HG03159 (cell line): ENCODE data around the gene PTTG1IP.
"Not testable (repeated sequence)": the region's sequence is repeated elsewhere in the genome, so short reads cannot be mapped to it uniquely, and the experiment has no call there.

ENCODE experiments used
- ATAC-seq: cut with Tn5 transposase; IDR thresholded peaks from one replicate; pipeline ENCODE4 v1.9.1; 2021; ENCODE audit warnings: mild to moderate bottlenecking, moderate library complexity; ENCODE audit not compliant: unreplicated experiment

Gene PTTG1IP, protein sequence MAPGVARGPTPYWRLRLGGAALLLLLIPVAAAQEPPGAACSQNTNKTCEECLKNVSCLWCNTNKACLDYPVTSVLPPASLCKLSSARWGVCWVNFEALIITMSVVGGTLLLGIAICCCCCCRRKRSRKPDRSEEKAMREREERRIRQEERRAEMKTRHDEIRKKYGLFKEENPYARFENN

DNA sequence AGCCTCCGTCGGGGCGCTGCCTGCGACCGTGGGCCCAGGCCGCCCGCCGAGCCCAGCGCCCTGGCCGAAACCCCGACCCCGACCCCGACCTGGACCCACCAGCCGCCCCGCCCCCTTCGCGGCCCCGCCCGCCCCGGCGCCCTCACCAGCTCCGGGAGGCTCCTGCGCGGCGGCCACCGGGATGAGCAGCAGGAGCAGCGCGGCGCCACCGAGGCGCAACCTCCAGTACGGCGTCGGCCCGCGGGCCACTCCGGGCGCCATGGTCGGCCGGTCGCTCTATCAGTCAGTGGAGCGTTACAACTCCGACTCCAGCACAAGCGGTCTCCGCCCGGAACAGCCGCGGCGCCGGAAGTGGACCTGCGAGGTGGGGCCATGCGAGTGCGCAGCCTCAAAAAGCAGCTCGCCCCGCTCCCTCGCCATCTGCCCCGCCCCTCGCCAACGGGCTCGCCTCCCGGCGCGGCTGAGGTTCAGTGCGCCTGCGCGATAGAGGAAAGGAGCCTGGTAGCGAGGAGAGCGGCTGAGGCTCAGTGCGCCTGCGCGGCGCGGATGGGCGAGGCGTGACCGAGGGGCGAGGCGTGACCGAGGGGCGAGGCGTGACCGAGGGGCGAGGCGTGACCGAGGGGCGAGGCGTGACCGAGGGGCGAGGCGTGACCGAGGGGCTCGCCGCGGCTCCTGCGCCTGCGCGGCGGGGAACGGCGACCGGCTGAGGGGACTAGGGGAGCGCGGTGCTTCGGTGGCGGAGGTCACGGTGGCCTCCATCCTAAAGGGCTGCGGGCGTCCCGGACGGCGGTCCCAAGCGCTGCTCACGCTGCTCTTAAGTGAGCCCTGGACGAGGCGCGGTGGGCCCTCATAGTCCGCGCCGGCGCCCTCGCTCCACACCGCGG, at the start of gene PTTG1IP:
Gene PTTG1IP (minus strand): TSS at position 335 of the 884 bp plus-strand sequence. CDS start 74 bp downstream, at position 261.
- peak; percentile 73 for ATAC-seq

DNA sequence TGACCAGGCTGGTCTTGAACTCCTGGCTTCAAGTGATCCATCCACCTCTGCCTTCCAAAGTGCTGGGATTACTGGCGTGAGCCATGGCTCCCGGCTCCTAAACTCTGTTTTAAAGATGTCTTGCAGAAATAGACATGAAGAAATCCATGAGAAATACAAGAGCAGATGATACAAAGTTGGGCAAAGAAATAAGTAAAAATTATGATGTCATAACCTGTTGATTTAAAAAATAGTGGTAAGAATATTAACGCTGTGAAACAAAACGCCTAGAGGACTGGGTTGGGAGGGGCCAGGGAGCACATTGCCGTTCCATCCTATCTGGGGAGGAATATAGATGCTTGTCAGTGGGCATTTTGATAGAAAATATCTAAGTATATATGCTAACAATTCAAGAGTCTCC, 48.4 kb upstream of the PTTG1IP start:
- ATAC-seq, result no peak

DNA sequence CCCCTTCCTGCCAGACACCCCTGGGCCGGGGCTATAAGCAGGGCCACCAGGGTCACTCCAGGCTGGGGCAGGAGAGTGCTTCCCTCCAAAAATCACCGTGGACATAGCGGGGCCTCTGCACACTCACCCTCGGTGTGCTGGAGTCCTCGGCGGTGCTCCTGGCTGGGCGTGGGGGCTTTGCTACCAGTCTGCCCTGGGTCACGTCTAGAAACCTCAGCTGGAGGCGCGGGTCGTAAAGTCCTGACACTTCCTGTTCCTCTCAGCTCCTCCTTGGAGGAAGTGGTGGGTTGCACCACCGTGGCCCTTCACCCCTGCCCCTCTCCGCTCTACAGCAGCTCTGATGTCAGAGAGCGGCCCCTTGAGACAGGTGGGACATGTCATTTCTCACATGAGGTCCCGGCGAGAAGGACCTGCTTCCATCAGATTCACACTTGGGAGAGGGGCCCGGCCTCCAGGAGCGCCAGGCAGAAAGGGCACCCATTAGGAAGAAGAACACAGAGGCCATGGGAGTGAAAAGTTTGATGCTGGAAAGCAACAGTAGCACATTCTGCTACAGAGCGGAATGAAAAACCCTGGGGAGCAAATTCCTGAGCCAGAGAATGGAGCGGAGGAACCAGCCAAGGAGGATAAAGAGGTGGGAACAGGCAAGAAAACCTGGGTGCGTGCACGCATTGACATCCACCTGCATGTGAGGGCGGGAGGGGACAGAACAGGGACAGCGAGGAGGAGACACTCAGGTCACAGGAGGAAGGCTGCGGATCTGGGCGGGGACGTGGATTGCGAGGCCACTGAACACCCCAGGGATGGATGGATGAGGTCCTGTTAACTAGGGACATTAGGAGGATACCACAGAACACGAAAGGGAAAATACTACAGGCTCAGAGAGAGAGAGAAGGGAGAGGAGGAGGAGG, 47.5 kb upstream of the PTTG1IP start, which contains the start of gene ITGB2:
Gene ITGB2 (minus strand): TSS at position 206 of the 911 bp plus-strand sequence. CDS start 10,117 bp downstream, outside the sequence.
- peak; percentile 75 for ATAC-seq

DNA sequence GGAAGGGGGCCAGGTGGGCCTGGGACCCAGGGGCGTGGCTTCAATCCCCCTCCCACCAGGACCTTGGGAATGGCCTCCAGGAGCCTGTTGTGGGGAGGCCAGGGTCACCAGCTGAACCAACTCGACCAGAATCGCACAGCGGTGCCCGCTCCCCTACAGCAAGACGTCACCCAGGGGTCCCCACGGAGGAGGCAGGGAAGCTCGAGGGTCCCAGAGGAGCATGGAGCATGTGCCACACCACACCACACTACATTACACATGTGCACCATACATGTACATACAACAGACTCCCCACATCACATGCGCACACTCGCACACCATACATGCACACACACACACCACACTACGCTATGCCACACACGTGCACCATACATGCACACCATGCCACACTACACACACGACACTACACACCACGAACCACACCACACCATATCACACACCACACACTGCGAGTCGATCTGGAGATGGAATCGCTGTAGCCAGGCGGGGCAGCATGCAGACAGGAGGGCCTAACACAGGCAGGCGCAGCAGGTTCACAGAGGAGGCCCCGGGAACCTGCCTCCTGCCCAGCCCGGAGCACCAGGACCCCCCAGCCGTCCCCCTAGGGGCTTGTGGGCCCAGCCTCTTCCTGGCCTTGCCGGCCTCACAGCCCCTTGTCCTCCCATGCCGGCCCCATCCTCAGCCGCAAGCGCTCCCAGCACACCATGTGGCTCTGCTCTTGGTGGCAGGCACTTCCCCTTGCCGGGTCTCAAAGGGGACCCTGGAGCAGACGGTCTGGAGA, 46.6 kb upstream of the PTTG1IP start:
- ATAC-seq, result peak; percentile 30

DNA sequence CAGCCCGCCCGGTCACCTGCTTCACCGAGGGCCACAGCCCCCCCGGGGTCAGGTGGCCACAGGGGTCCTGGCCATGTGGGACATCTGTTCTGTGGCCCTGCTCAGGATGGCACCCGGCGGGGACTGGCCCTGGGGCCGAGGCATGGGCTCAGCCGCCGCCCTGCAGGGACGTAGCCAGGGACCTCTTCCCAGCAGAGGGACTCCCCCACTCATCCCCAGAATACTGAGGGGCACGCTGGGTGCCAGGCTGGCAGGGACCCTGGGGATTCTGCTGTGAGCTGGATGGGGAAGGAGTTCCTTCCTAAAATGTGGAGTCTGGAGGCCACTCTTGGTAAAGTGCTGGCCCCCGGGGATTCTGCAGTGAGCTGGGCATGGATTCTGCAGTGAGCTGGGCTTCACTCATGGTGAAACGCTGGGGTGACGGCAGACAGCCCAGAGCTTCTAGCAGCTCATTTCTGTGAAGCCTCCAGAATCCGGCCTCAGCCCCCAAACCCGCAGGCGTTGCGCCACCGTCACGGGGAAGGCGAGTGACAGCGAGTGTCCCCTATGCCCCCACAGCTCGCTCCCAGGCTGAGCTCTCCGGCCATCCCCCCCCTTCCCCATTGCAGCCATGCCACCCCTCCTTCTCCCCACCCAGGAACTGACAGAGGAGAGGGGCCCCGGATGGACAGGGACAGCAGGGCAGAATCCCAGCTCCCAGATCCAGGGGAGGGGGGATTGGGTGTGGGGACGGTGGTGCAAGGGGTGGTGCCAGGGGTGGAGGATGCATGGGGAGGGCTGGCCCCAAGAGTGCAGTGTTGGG, 45.8 kb upstream of the PTTG1IP start:
- no peak for ATAC-seq

DNA sequence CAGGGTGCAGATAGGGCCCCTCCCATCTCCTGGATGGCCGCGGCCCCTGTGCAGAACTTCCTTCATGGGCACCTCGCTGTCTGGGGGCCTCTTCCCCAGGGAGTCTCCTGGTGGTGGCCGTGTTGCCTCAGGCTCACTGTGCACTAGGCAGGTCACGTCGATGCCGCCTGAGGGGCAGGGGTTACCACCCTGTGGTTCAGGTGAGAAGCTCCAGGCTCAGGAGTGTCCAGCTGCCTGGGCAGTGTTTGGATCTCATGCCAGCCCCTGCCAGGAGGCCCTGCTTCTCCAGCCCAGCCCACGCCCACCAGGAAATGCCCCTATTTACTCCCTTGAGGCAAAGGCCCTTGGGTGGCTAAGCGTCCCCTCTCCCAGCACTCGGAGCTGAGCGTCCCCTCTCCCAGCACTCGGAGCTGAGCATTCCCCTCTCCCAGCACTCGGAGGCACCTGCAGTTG, 45.1 kb upstream of the PTTG1IP start:
- ATAC-seq, result no peak

DNA sequence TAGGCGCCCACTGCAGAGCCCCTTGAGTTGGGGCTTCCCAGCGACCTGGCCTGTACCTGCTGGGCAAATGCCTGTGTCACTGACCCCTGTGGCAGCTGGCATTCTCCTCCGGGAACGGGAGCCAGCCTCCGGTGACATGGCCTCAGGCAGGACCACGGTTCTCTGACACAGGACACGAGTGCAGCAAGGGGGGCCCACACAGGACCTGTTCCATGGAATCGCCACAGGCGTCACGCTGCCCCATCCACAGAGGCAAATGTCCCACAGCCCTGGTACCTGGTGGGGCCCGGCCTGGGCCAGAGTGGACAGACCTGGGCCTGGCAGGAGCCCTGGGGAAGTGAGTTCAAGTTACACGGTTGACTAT, 44.6 kb upstream of the PTTG1IP start:
- no peak for ATAC-seq

DNA sequence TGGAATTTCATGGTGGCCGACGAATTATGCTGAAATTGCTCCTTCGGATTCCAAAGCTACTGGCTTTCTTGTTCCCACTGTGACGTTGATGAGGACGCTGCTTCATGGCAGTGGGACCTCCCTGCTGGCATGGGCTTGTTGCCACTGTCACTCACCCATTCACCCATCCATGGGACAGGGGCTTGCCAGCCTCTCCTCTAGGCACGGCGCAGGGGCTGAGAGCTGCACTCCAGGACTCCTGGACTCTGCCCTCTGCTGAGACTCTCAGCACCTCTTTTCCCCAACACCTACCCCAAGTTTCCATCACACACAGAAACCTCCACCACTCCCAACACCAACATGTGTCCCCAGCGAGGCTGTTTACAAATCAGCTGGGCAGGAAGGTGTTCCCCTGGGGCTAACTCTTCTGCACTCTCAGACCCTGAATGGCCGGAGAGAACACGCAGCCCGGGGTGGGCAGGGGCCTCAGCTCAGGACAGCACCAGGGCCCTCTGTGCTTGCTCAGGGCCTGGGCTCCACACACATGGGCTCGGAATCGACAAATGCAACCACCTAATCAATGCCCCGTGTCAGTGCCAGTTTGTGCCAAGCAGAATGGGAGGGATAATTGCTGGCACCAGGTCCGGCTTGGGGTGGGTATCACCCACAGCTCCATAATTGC, 44.1 kb upstream of the PTTG1IP start:
- ATAC-seq, result no peak

DNA sequence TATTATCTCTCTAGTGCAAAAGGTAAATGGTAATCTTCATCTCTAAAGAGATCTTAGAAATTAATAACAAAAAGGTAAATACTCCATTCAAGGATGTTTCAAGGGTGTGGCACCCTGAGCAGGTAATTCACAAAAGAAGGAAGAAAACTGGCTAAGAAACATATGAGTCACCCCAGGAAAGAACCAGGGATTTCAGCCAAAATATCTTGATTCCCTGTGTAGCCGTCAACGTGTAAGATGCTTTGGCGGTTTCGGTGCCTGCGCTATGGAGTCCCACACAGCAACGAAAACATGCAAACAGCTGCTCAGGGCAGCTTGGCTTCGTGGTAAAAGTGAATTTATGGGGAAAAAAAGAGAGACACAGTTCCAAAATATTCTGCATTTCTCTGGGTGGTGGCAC, 43.5 kb upstream of the PTTG1IP start:
- ATAC-seq, result no peak

DNA sequence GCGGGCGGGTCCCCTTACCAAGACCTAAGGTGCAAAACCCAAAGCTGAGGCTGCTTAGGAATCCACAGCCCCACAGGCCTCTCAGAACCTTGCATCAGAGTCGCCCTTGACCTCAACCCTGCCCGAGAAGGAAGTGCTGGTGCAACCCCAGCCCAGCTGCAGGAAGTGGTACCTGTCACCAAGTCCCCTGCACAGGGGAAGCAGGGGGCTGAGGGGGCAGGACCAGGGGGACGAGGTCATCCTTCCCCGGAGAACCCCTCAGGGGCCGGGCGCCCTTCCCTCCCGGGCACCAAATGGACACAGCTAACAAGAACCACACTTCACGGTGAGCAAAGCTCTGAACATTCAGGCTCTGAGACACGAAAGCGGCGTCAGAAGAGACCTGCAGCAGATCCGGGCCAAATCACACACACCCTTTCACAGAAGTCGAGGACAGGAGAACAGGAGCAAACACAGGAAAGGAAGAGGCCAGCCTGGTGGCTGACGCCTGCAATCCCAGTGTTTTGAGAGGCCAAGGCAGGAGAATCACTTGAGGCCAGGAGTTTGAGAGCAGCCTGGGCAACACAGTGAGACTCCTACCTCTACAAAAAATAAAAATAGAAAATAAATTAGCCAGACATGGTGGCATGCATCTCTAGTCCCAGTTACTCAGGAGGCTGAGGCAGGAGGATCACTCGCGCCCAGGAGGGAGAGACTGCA, 40.8 kb upstream of the PTTG1IP start:
- no peak for ATAC-seq

DNA sequence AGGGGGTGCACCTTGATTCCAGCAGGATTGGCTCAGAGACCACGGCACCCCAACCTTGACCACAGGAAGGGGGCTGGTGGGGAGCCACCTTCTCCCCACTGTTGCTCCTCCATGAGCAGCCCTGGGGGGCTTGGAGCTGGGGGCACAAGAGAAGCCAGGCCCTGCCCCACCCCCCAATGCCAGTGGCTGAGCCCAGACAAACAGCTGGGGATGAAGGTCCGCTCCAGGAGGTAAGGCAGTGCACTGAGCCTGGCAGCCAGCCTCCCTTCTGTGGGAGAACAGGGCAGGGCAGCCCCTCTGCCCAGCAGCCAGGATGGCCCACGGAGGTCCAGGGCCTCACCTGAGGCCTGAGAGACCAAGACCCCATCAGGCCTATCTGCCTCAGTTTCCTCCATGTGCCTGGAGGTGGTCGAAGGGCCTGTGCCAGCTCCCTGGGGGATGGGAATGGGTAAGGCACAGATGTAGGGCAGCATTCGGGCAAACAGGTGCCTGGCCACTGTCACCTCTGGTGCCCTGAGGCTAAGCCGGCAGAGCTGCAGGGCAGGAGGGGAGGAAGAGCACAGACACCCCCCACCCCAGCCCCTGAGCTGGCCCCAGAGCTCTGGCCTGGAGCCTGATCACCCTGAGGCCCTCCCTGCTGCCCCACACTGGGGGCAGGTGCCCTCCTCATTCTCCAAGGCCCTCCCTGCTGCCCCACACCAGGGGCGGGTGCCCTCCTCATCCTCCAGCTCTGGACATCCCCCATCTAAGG, 40.1 kb upstream of the PTTG1IP start:
- ATAC-seq, result no peak

DNA sequence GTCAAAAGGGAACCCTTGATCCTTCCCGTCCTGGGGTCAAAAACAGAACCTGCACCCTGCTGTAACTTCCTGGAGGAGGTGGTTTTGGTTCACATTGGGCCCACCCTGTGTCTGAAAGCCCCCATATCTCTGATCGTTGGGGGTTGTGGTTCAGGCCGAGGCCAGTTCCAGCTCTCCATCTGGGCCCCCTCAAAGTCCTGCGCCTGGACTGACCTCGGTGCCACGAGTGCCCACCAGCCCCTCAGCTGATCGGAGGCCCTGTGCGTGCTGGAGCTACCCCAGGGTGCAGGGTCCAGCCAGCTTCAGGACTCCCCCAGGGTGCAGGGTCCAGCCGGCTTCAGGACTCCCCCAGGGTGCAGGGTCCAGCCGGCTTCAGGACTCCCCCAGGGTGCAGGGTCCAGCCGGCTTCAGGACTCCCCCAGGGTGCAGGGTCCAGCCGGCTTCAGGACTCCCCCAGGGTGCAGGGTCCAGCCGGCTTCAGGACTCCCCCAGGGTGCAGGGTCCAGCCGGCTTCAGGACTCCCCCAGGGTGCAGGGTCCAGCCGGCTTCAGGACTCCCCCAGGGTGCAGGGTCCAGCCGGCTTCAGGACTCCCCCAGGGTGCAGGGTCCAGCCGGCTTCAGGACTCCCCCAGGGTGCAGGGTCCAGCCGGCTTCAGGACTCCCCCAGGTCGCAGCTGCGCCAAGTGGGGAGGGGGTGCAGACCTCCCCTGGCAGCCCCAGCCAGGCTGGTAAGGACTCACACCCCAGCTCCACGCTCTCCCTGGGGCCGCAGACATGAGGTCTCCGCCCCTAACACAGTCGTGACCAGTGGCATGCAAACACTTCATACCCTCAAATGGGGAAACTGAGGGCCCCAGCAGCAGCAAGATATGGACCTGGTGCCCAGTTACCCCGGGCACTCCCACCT, 39.3 kb upstream of the PTTG1IP start:
- ATAC-seq, result not testable (repeated sequence)

DNA sequence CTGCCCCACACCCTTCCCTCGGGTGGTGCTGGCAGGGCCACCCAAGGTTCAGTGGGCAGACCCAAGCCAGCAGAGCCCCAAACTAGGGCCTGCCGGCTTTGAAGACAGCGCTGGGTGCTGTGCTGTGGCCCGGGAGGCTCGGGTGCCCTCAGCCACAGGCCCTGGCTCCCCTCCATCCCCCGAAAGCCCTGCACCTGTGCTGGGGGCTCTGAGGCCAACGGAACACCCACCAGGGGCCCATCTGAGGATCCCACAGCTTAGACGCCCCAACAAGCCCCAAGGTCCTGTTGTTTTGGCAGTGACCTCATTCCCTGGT, 38.6 kb upstream of the PTTG1IP start:
- ATAC-seq, result no peak

DNA sequence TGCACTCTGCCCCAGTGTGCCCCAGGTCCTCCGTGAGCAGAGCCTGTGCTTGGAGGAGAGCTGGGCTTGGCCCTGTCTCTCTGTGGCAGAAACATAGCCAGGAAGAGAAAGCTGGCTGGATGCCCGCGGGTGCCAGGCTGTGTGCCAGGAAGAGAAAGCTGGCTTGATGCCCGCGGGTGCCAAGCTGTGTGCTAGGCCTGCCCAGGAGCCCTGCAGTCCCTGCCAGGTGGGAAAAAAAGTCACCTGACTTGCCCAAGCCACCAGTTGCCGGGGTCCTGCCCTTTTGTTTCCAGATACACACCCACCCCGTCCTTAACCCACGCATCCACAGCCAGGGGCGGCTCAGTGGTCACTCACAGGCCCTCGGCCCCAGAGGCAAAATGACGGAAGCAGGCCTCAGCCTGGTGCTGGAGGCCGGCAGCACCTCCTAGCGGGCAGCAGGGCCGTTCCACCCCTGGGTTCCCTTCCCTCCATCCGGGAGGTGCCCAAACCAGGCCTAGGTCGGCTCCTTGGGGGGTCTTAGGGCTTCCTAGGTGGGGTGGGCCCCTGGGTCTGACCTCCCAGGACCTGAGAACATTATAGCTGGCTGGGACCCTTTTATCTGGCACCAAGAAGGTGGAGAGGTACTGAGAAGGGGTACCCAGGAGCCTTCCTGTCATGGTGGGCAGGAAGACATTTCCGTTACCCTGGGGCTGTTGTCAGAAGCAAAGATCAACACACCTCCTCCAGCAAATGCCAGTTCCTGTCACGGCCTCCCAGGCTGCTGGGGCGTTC, 38.1 kb upstream of the PTTG1IP start:
- no peak for ATAC-seq

DNA sequence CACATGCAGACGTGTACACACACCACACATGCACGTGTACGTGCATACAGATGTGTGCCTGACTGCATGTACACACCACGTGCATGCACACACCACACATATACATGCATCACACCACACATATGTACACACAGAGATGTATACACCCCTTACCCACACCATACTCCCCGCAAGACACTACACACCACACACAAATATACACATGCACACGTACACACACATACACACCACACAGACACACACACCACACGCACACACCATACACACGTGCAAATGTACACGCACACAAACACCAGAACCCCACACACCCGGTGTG, 37.5 kb upstream of the PTTG1IP start:
- no peak for ATAC-seq
